Keratinocyte (primary cell): ENCODE measurements around the gene SLC23A2. TPM values are rescaled to one million over a fixed set of nuclear protein-coding genes. Genes with fewer than 3 reads are reported as not detected.

Source experiments
- DNase-seq: peaks from one replicate; pipeline ENCODE4 v3.0.0-alpha.2; 2011; ENCODE audit warnings: low read depth, missing footprints, low spot score
- FAIRE-seq: peaks from 2 replicates; lab custom pipeline; 2011; peaks lifted over from hg19 to GRCh38; lab: Jason Lieb, UNC
- H2AFZ ChIP-seq: 2 replicates; pipeline ENCODE4 v1.6.0; 2012; ENCODE audit warnings: low read length, control low read depth, inconsistent platforms; ENCODE audit not compliant: control insufficient read depth
- H3K27ac ChIP-seq: 2 replicates; pipeline ENCODE4 v1.5.1; 2011; ENCODE audit warnings: low read length; ENCODE audit not compliant: control insufficient read depth, insufficient read depth
- H3K27me3 ChIP-seq: 3 replicates; pipeline ENCODE4 v1.6.0; 2011; ENCODE audit warnings: low read length; ENCODE audit not compliant: control insufficient read depth, insufficient read depth; ENCODE audit errors: extremely low read depth
- H3K36me3 ChIP-seq, 2 experiments: 2 replicates in 1 of 2; 3 replicates in 1 of 2; pipeline ENCODE4 v1.5.1; 2011; ENCODE audit warnings: low read length in 2 of 2, mild to moderate bottlenecking in 1 of 2; ENCODE audit not compliant: control insufficient read depth in 2 of 2, insufficient read depth in 2 of 2; ENCODE audit errors: extremely low read depth in 1 of 2
- H3K4me1 ChIP-seq: 3 replicates; pipeline ENCODE4 v1.5.1; 2011; ENCODE audit warnings: low read length; ENCODE audit not compliant: control insufficient read depth, insufficient read depth; ENCODE audit errors: extremely low read depth
- H3K4me2 ChIP-seq: 3 replicates; pipeline ENCODE4 v1.6.0; 2011; ENCODE audit warnings: low read depth, low read length; ENCODE audit not compliant: control insufficient read depth, insufficient read depth; ENCODE audit errors: extremely low read depth
- H3K4me3 ChIP-seq, 3 experiments: fragments of 200-600 bp in 1 of 3; sonication (generic) in 1 of 3; 2 replicates in 2 of 3; 3 replicates in 1 of 3; pipeline ENCODE4 v1.5.1; 2011 to 2016; ENCODE audit warnings: low read length in 3 of 3, mild to moderate bottlenecking in 3 of 3, control low read depth in 2 of 3, inconsistent platforms in 1 of 3, low read depth in 1 of 3, mixed read lengths in 1 of 3, mixed run types in 1 of 3, moderate library complexity in 1 of 3; ENCODE audit not compliant: control insufficient read depth in 2 of 3, insufficient read depth in 2 of 3; ENCODE audit errors: extremely low read depth in 1 of 3
- H3K79me2 ChIP-seq: 2 replicates; pipeline ENCODE4 v1.6.0; 2012; ENCODE audit warnings: low read length; ENCODE audit not compliant: control insufficient read depth, insufficient read depth
- H3K9ac ChIP-seq: 3 replicates; pipeline ENCODE4 v1.6.0; 2011; ENCODE audit warnings: low read length; ENCODE audit not compliant: control insufficient read depth, insufficient read depth; ENCODE audit errors: extremely low read depth
- H3K9me1 ChIP-seq: 3 replicates; pipeline ENCODE4 v1.6.0; 2011; ENCODE audit warnings: low read length; ENCODE audit not compliant: control insufficient read depth, insufficient read depth; ENCODE audit errors: extremely low read depth
- H3K9me3 ChIP-seq: 2 replicates; pipeline ENCODE4 v1.5.1; 2012; ENCODE audit warnings: low read depth, low read length; ENCODE audit not compliant: control insufficient read depth
- H4K20me1 ChIP-seq: 3 replicates; pipeline ENCODE4 v1.6.0; 2011; ENCODE audit warnings: low read length; ENCODE audit not compliant: control insufficient read depth, insufficient read depth; ENCODE audit errors: extremely low read depth
- EZH2 ChIP-seq: IDR thresholded peaks from one replicate; pipeline ENCODE4 v1.6.1; 2012; ENCODE audit warnings: inconsistent platforms, mild to moderate bottlenecking, low read length, moderate library complexity
- dilution Hi-C: fragments of 300-500 bp; cut with MboI; formaldehyde crosslinking; loops from one replicate; pipeline ENCODE4 v1.7.0; 2020; ENCODE audit warnings: low sequenced_read_pairs; ENCODE audit not compliant: extremely low pct_ligation_motif_present
- polyA plus RNA-seq, 5 experiments: library from polyadenylated mRNA; depleted of rRNA in 3 of 5; stranded (reverse) in 3 of 5; stranded (forward) in 1 of 5; unstranded in 1 of 5; fragments of >200 nt; gene quantifications; 1 replicate in 1 of 5; 2 replicates in 3 of 5; 3 replicates in 1 of 5; pipeline versions ENCODE4 v1.2.1 to v1.2.3, GENCODE V29; 2011 to 2012; ENCODE audit warnings: missing spikeins in 2 of 5, low read depth in 1 of 5, low replicate concordance in 1 of 5
- TF ChIP-seq, protein P1 (sequence below), 3 experiments: IDR thresholded peaks in 1 of 3; conservative IDR thresholded peaks in 1 of 3; optimal IDR thresholded peaks in 1 of 3; 2 replicates in 2 of 3; 3 replicates in 1 of 3; pipeline versions ENCODE3 to v1.5.1; 2011; ENCODE audit warnings: low read length in 3 of 3, mild to moderate bottlenecking in 3 of 3, moderate library complexity in 2 of 3, control low read depth in 1 of 3, inconsistent platforms in 1 of 3; ENCODE audit not compliant: insufficient read depth in 2 of 3; ENCODE audit errors: extremely low read depth in 1 of 3

SLC23A2 gene
- polyA plus RNA-seq, 1 donor (not counting 4 experiments of a cell fraction or from before 2014, with no cell fraction given), result 13.4 TPM

GRCh38 chr20:4871486-4871885, 129.8 kb downstream of the SLC23A2 start:
- no peak overlapping the region for H3K4me3 ChIP-seq
- H3K9me1 ChIP-seq, result no peaks in the 10 kb centered on the region
- no peaks in the 10 kb centered on the region for H3K4me1 ChIP-seq
- no peaks in the 10 kb centered on the region for H3K79me2 ChIP-seq
- DNase-seq, result no peak
- no peak overlapping the region for H2AFZ ChIP-seq
- H3K9me3 ChIP-seq, result no peaks in the 10 kb centered on the region
- peaks cover 3 to 13% of the 10 kb centered on the region in 2 experiments for H3K36me3 ChIP-seq
- H3K27me3 ChIP-seq, result no peaks in the 10 kb centered on the region
- no peak overlapping the region for H3K4me2 ChIP-seq
- FAIRE-seq, result no peak
- H4K20me1 ChIP-seq, result no peaks in the 10 kb centered on the region
- no peak overlapping the region for H3K27ac ChIP-seq
- H3K9ac ChIP-seq, result no peak overlapping the region
- dilution Hi-C loops, result no loop called here
- TF ChIP-seq EZH2, result no peak
- TF ChIP-seq, protein P1, sequence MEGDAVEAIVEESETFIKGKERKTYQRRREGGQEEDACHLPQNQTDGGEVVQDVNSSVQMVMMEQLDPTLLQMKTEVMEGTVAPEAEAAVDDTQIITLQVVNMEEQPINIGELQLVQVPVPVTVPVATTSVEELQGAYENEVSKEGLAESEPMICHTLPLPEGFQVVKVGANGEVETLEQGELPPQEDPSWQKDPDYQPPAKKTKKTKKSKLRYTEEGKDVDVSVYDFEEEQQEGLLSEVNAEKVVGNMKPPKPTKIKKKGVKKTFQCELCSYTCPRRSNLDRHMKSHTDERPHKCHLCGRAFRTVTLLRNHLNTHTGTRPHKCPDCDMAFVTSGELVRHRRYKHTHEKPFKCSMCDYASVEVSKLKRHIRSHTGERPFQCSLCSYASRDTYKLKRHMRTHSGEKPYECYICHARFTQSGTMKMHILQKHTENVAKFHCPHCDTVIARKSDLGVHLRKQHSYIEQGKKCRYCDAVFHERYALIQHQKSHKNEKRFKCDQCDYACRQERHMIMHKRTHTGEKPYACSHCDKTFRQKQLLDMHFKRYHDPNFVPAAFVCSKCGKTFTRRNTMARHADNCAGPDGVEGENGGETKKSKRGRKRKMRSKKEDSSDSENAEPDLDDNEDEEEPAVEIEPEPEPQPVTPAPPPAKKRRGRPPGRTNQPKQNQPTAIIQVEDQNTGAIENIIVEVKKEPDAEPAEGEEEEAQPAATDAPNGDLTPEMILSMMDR (optimal IDR thresholded peaks at IDR 0.05 in 1 of 3, IDR thresholded peaks at IDR 0.05 in 1 of 3, conservative IDR thresholded peaks at IDR 0.05 in 1 of 3; ENCODE audit: extremely low read depth in 1 of 3, insufficient read depth in 2 of 3, low read length in 3 of 3), result no peak

DNA sequence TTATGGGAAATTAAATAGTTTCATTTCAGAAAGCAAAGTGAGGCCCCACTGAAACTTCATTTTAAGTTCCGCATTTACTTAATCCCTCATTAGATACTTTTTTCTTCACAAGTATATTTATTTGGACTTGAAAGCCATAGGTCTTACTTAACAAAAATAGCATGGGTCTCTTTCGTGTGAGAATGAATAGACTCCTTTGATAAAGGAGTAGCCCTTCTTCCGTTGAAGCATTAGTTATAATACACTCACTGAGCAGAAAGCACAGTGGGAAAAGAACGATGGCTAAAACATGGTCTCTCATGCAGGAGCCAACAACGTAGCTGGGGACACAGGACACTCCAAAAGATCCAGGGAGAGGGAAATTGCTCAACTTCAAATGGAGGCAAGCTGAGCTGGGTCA, 130.4 kb downstream of the SLC23A2 start:
- Histone ChIP-seq H3K9ac (no peak overlapping the region), H4K20me1 (no peaks in the 10 kb centered on the region), H3K4me2 (no peak overlapping the region), H3K9me1 (no peaks in the 10 kb centered on the region), H3K36me3 (peaks cover 3 to 13% of the 10 kb centered on the region in 2 experiments), H3K27ac (no peak overlapping the region), H3K27me3 (no peaks in the 10 kb centered on the region), H3K79me2 (no peaks in the 10 kb centered on the region), H3K9me3 (no peaks in the 10 kb centered on the region), H2AFZ (no peak overlapping the region), H3K4me1 (no peaks in the 10 kb centered on the region), H3K4me3 (no peak overlapping the region)
- no peak for FAIRE-seq
- dilution Hi-C loops, result no loop called here
- TF ChIP-seq, protein P1 (optimal IDR thresholded peaks at IDR 0.05 in 1 of 3, IDR thresholded peaks at IDR 0.05 in 1 of 3, conservative IDR thresholded peaks at IDR 0.05 in 1 of 3; ENCODE audit: extremely low read depth in 1 of 3, insufficient read depth in 2 of 3, low read length in 3 of 3), result no peak
- no peak for TF ChIP-seq EZH2
- DNase-seq, result no peak
